HG02798 (cell line): ENCODE measurements around the gene FMO3.

Experiments used
- ATAC-seq: cut with Tn5 transposase; IDR thresholded peaks from one replicate; pipeline ENCODE4 v1.9.1; 2021; ENCODE audit warnings: mild to moderate bottlenecking; ENCODE audit not compliant: unreplicated experiment, poor library complexity

FMO3 gene

DNA sequence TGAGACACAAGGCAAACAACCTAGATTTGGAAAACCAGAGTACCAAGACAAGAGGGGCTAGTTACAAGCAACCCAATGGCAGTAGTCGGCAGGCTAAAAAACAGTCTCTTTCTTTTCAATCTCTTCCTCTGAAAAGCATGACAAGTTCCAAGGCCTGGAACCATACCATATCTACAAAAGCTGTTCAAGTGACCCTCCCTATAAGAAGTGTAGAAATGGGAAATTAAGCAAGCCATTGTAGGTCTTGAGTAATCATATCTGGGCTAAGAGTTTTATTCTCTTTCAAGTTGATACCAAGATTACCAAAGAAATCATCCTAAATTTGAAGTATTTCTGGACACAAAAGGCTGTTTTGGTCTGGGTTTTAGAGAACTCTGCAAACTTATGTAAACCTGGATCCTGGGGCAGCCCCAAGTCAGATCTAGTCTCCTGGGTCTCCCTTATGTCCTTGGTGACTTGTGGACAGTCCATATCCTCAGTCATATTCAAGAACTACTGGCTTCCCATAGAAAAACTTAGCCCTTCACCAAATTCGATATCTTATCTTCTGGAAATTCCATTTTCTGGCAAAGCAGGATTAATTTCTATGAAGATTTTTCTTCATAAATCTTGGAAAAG, 24.7 kb downstream of the FMO3 start:
- no peak for ATAC-seq

DNA sequence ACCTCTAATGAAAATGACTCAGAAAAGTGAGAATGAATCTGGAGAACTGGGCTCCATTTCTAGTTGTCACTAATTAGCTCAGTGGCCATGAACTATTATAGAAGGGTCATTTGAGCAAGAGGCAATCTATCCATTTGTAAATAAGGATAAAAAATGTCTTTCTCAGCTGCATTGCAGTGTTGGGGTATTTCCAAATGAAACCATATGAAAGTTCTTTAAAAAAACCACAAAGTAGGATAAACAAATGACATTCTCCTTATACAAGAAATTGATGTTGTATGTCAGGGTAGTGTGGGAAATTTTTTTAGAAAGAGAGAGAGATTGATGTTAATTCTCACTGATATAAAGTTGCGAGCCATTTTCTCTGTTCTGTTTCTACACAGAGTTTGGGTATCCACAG, 26.0 kb downstream of the FMO3 start:
- no peak for ATAC-seq

DNA sequence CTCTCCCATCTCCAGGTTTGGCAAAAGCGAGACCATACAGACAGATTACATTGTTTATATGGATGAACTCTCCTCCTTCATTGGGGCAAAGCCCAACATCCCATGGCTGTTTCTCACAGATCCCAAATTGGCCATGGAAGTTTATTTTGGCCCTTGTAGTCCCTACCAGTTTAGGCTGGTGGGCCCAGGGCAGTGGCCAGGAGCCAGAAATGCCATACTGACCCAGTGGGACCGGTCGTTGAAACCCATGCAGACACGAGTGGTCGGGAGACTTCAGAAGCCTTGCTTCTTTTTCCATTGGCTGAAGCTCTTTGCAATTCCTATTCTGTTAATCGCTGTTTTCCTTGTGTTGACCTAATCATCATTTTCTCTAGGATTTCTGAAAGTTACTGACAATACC, 26.4 kb downstream of the FMO3 start:
- no peak for ATAC-seq

GRCh38 chr1:171119648-171120047, 28.9 kb downstream of the FMO3 start:
- no peak for ATAC-seq

GRCh38 chr1:171122299-171122698, 31.6 kb downstream of the FMO3 start:
- ATAC-seq, result no peak

DNA sequence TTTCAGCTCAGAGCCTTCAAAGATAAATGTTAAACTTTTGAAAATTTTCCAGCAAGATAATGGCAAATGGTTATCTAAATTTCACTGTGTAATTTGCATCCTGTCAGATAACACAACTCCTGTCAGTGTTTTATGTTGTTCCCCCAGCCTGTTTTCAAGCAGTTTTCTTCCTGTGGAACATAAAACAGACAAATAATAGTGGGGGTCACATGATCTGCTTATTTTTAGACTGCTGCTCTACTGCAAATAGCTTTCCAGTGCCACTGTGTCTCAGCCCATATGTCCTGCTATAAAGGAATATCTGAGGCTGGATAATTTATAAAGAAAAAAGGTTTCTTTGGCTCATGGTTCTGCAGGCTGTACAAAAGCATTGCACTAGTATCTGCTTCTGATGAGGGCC, 32.2 kb downstream of the FMO3 start:
- ATAC-seq, result no peak

GRCh38 chr1:171126504-171126903, 35.8 kb downstream of the FMO3 start:
- ATAC-seq, result no peak

DNA sequence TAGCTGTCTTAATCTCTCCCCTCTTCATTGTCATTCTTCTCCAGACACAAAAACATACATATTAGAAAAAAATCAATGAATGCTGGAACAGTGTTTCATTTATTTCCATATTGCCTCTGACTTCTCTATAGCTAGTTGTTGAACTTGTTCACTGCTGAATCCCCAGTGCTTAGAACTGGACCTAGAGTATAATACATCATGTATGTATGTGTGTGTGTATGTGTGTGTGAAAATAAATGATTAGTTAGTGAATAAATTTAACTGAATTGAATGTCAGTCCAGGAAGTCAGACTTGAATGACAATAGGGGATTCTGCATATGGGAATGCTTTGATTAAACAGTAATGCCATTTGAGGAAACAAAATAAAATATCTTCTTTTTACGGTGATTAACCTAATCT, 36.4 kb downstream of the FMO3 start:
- no peak for ATAC-seq

DNA sequence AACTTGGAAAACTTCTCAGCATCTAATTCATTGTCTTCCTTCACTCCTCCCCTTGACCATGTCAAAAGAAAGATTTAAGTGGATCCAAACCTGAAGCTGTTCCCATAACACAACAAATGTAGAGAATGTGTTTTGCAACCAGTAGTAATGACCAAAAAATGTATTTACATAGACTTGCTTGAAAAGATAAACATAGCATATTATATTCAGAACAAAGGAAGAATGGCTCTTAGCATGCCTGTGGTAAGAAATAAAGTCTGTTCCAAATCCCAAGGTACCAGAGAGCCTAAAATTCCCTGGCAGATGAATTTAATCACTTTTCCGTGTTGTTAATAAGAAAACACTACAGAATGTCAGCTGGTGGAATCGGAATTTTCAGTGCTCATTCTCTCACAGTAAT, 36.8 kb downstream of the FMO3 start:
- no peak for ATAC-seq

DNA sequence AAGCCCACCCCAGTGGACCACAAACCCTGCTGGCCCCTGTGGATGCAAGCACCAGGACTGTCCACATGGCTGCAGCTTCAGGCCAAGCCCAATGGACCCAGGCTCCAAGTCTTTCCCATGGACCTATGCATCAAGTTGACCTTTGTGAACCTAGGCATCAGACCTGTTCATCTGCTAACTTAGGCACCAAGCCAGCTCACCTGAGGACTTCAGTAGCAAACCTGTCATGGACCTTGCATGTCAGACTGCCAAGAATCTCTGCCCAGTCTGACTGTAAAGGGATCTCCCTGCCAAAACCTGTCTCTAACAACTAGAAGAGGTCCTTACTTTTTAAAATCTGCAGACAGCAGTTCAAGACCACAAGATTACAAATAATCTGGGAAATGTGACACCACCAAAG, 37.8 kb downstream of the FMO3 start:
- no peak for ATAC-seq

GRCh38 chr1:171134204-171134923, 43.7 kb downstream of the FMO3 start:
- no peak for ATAC-seq

- no peak for ATAC-seq
These were observed 46.9 kb downstream of the FMO3 start for GRCh38 chr1:171137580-171137979.

DNA sequence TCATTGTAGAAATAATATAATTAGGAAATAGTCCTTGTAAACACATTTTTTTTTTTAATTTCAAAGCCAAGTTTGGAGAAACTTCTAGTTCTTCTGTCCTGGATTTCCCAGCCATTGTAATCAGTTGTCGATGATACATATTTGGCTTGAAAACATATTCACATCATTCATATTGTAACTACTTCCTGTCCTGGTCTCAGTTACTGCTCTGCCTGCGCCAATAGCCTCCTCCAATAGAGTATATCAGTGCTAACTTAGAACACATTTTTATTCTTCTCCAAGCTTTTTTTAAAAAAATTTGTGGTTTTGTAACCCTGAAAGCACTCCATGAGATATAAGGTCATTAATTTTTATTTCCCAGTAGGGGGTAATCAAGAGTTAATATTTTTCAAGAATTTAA, 48.3 kb downstream of the FMO3 start:
- no peak for ATAC-seq

GRCh38 chr1:171139890-171140289, 49.2 kb downstream of the FMO3 start:
- no peak for ATAC-seq

DNA sequence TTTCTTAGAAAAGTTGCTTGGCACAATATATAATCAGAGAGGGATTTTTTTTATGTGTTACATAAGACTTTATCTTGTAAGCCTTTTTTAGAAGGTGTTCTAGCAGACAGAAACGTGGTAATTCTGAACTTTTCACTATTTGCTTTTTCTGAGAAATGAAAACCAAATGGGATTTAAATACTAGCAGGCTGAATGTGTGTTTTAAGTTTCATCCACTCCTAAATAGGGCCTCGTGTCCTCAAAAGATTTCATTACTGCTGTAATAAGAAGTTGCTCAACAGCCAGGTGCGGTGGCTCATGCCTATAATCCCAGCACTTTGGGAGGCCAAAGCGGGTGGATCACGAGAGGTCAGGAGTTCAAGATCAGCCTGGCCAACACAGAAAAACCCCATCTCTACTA, 49.7 kb downstream of the FMO3 start:
- no peak for ATAC-seq

GRCh38 chr1:171140956-171141687, 50.4 kb downstream of the FMO3 start:
- ATAC-seq, result no peak

- no peak for ATAC-seq
These were observed 51.1 kb downstream of the FMO3 start for GRCh38 chr1:171141688-171142415.

DNA sequence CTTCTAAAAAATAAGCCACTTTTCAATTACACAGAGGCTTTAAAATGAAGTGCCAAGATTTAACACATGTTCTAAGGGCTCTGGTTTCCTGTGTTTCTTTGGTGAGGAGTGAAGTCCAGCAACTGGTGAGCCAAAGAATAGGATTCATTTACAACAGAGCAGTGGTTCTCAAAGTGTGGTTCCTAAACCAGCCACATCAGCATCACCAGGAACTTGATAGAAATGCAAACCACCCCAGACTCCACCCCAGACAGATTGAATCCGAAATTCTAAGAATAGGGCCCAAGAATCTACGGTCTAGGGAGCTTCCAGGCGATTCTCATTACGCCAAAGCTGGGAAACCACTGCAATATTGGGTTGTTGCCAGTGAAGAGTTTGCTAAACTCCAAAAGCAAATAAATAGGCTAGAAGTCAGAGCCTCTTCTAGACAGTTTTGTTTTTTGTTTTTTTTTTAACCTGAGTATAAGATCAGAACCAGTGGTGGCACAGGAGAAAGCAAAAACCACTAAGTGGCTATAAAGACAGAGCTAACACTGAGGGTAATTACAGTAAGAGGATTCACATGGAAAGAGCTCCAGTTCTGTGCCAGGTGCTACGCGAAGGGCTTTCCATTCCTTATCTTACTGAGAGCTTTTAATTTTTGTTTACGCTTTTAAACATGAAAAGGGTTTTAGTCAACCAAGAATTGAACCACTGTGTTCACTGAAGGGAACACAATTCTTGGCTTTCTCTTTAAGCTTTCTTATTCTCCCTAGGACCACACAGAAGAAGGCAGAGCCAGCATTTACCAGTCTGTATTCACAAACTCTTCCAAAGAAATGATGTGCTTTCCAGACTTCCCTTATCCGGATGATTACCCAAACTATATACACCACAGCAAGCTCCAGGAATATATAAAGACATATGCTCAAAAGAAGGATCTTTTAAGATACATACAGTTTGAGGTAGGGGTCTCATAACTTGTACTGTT, 52.0 kb downstream of the FMO3 start:
- no peak for ATAC-seq

- ATAC-seq, result no peak
These were observed 59.5 kb downstream of the FMO3 start for GRCh38 chr1:171150156-171150555.

DNA sequence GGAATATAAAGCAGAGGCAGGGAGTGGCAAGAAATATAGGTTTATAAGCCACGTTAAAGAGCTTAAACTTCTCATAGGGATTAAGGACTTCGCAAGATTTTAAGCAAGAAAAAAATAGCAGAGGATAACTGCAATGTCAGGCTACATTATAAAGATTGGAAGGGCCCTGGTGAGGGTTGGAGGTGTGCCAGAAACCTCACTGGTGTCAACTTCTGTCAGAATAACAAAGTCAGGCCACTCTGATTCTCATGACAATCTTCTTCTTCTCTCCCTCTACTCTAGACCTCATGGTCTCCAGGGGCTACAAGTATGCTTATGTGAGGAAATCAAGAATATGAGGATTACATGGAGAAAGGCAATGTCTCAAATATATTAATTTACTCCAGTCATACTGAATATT, 61.8 kb downstream of the FMO3 start:
- ATAC-seq, result no peak
